ENCODE data around the gene KAT14.
"Not testable (repeated sequence)": the region's sequence is repeated elsewhere in the genome, so short reads cannot be mapped to it uniquely, and the experiment has no call there.

KAT14 gene

GRCh38 chr20:18195931-18196330, 58.3 kb downstream of the KAT14 start:
- H3K27ac ChIP-seq (ENCODE audit: poor library complexity, severe bottlenecking), result no peak overlapping the region
- DNase-seq (ENCODE audit: low spot score), result no peak
- TF ChIP-seq CTCF (IDR thresholded peaks at IDR 0.05; ENCODE audit: poor library complexity, severe bottlenecking), result no peak
- no peaks in the 10 kb centered on the region for H3K9me3 ChIP-seq (ENCODE audit: severe bottlenecking)
- H3K4me1 ChIP-seq (ENCODE audit: insufficient read depth, poor library complexity, severe bottlenecking), result peaks cover 10% of the 10 kb centered on the region
- H3K4me3 ChIP-seq (ENCODE audit: severe bottlenecking), result no peak overlapping the region
- no peak for ATAC-seq (ENCODE audit: low read depth)
- H3K36me3 ChIP-seq (ENCODE audit: low read depth), result no peaks in the 10 kb centered on the region
- no peaks in the 10 kb centered on the region for H3K27me3 ChIP-seq (ENCODE audit: insufficient read depth, poor library complexity, severe bottlenecking)

GRCh38 chr20:18197382-18198070, 59.9 kb downstream of the KAT14 start:
- ATAC-seq (ENCODE audit: low read depth), result peak; percentile 99

GRCh38 chr20:18202966-18203365, 65.3 kb downstream of the KAT14 start:
- H3K4me3 ChIP-seq (ENCODE audit: severe bottlenecking), result no peak overlapping the region
- H3K4me1 ChIP-seq (ENCODE audit: insufficient read depth, poor library complexity, severe bottlenecking), result peaks cover 2% of the 10 kb centered on the region
- no peak for TF ChIP-seq CTCF (IDR thresholded peaks at IDR 0.05; ENCODE audit: poor library complexity, severe bottlenecking)
- H3K9me3 ChIP-seq (ENCODE audit: severe bottlenecking), result peaks cover 2% of the 10 kb centered on the region
- DNase-seq (ENCODE audit: low spot score) (no peak), ATAC-seq (ENCODE audit: low read depth) (no peak)
- H3K36me3 ChIP-seq (ENCODE audit: low read depth), result no peaks in the 10 kb centered on the region
- no peaks in the 10 kb centered on the region for H3K27me3 ChIP-seq (ENCODE audit: insufficient read depth, poor library complexity, severe bottlenecking)
- no peak overlapping the region for H3K27ac ChIP-seq (ENCODE audit: poor library complexity, severe bottlenecking)

More at GRCh38 chr20:18197382-18198070, 59.9 kb downstream of the KAT14 start:
- TF ChIP-seq CTCF (IDR thresholded peaks at IDR 0.05; ENCODE audit: poor library complexity, severe bottlenecking), result peak; percentile 52
- Histone ChIP-seq H3K27ac (ENCODE audit: poor library complexity, severe bottlenecking) (peak overlapping the region; percentile 84), H3K4me3 (ENCODE audit: severe bottlenecking) (no peak overlapping the region), H3K27me3 (ENCODE audit: insufficient read depth, poor library complexity, severe bottlenecking) (no peaks in the 10 kb centered on the region), H3K9me3 (ENCODE audit: severe bottlenecking) (peaks cover 2% of the 10 kb centered on the region), H3K36me3 (ENCODE audit: low read depth) (no peaks in the 10 kb centered on the region), H3K4me1 (ENCODE audit: insufficient read depth, poor library complexity, severe bottlenecking) (peaks cover 10% of the 10 kb centered on the region)
- peak; percentile 90 for DNase-seq (ENCODE audit: low spot score)

- not testable (repeated sequence) for H3K4me3 ChIP-seq (ENCODE audit: severe bottlenecking); H3K4me1 ChIP-seq (ENCODE audit: insufficient read depth, poor library complexity, severe bottlenecking); H3K27ac ChIP-seq (ENCODE audit: poor library complexity, severe bottlenecking); H3K36me3 ChIP-seq (ENCODE audit: low read depth); DNase-seq (ENCODE audit: low spot score); H3K27me3 ChIP-seq (ENCODE audit: insufficient read depth, poor library complexity, severe bottlenecking); ATAC-seq (ENCODE audit: low read depth); H3K9me3 ChIP-seq (ENCODE audit: severe bottlenecking)
Measured at GRCh38 chr20:18203700-18204099, 66.0 kb downstream of the KAT14 start.

GRCh38 chr20:18213002-18213401, 75.3 kb downstream of the KAT14 start:
- Histone ChIP-seq H3K27me3 (ENCODE audit: insufficient read depth, poor library complexity, severe bottlenecking) (no peaks in the 10 kb centered on the region), H3K36me3 (ENCODE audit: low read depth) (no peaks in the 10 kb centered on the region), H3K4me1 (ENCODE audit: insufficient read depth, poor library complexity, severe bottlenecking) (no peaks in the 10 kb centered on the region), H3K9me3 (ENCODE audit: severe bottlenecking) (no peaks in the 10 kb centered on the region), H3K27ac (ENCODE audit: poor library complexity, severe bottlenecking) (no peak overlapping the region), H3K4me3 (ENCODE audit: severe bottlenecking) (no peak overlapping the region)
- ATAC-seq (ENCODE audit: low read depth) (no peak), DNase-seq (ENCODE audit: low spot score) (no peak)
- no peak for TF ChIP-seq CTCF (IDR thresholded peaks at IDR 0.05; ENCODE audit: poor library complexity, severe bottlenecking)
